Common myeloid progenitor, CD34-positive (primary cell): ENCODE results near the gene POLR1B.

Experiments
- CTCF ChIA-PET: fragments of 350-600 bp; sonication (Branson Sonifier 250); formaldehyde crosslinking; loops from one replicate; lab custom pipeline; 2021; ENCODE audit warnings: antibody characterized with exemption; lab: Charles Lee
- POLR2A ChIA-PET: fragments of 350-600 bp; sonication (Branson Sonifier 250); formaldehyde crosslinking; loops from one replicate; lab custom pipeline; 2021; ENCODE audit warnings: antibody characterized with exemption; lab: Charles Lee
- DNase-seq, 3 donors: peaks; one replicate each; pipeline versions ENCODE4 v3.0.0 to v3.0.0-alpha.2; 2013
- H3K27ac ChIP-seq, 2 experiments: 1 replicate in 1 of 2; 2 replicates in 1 of 2; pipeline ENCODE4 v1.7.0; 2013; ENCODE audit warnings: inconsistent platforms in 2 of 2, low read length in 2 of 2, mild to moderate bottlenecking in 2 of 2, low read depth in 1 of 2, moderate library complexity in 1 of 2; ENCODE audit not compliant: severe bottlenecking in 2 of 2, insufficient read depth in 1 of 2, poor library complexity in 1 of 2
- H3K27me3 ChIP-seq, 5 experiments: replicated peaks in 2 of 5; 1 replicate in 3 of 5; 2 replicates in 2 of 5; pipeline versions ENCODE4 v1.6.1 to v1.7.0; 2013; ENCODE audit warnings: low read length in 4 of 5, mild to moderate bottlenecking in 2 of 5, moderate library complexity in 2 of 5, inconsistent platforms in 1 of 5; ENCODE audit not compliant: insufficient read depth in 5 of 5, control insufficient read depth in 4 of 5
- H3K36me3 ChIP-seq, 4 experiments: 1 replicate in 2 of 4; 2 replicates in 2 of 4; pipeline versions ENCODE4 v1.6.1 to v1.7.0; 2013; ENCODE audit warnings: low read length in 3 of 4, control low read depth in 1 of 4, mild to moderate bottlenecking in 1 of 4; ENCODE audit not compliant: control insufficient read depth in 4 of 4, insufficient read depth in 4 of 4
- H3K4me1 ChIP-seq, 4 experiments: 1 replicate in 3 of 4; 2 replicates in 1 of 4; pipeline versions ENCODE4 v1.6.1 to v1.7.1; 2013; ENCODE audit warnings: low read length in 3 of 4, mild to moderate bottlenecking in 3 of 4, control low read depth in 1 of 4, inconsistent platforms in 1 of 4, moderate library complexity in 1 of 4; ENCODE audit not compliant: control insufficient read depth in 4 of 4, insufficient read depth in 4 of 4; ENCODE audit errors: control extremely low read depth in 1 of 4
- H3K4me3 ChIP-seq, 7 experiments: 1 replicate in 4 of 7; 2 replicates in 3 of 7; pipeline versions ENCODE4 v1.5.1 to v1.7.0; 2013; ENCODE audit warnings: mild to moderate bottlenecking in 7 of 7, low read length in 6 of 7, moderate library complexity in 6 of 7, inconsistent platforms in 2 of 7, low read depth in 2 of 7, control low read depth in 1 of 7; ENCODE audit not compliant: insufficient read depth in 4 of 7, control insufficient read depth in 1 of 7; ENCODE audit errors: extremely low read depth in 1 of 7
- H3K9me3 ChIP-seq, 5 experiments: 1 replicate in 4 of 5; 2 replicates in 1 of 5; pipeline versions ENCODE4 v1.6.1 to v1.7.1; 2013; ENCODE audit warnings: low read length in 4 of 5, mild to moderate bottlenecking in 2 of 5, inconsistent platforms in 1 of 5, low read depth in 1 of 5, moderate library complexity in 1 of 5; ENCODE audit not compliant: control insufficient read depth in 4 of 5, insufficient read depth in 2 of 5; ENCODE audit errors: control extremely low read depth in 1 of 5
- WGBS: methylation state at CpG from one replicate; pipeline ENCODE4 v1.1.5; 2013; ENCODE audit not compliant: insufficient coverage; 5-methylcytosine and 5-hydroxymethylcytosine counted together

The POLR1B gene

GRCh38 chr2:112584134-112584890, 42.0 kb downstream of the POLR1B start, which contains the start of gene CHCHD5:
Gene CHCHD5 (plus strand): TSS chr2:112584609. CDS start chr2:112584648, 39 bp downstream.
- WGBS, result under 1% methylated on average over 43 of the region's 54 CpGs
- Histone ChIP-seq H3K27ac (peak within 1 kb of the TSS; percentile 71 to 87), H3K4me1 (peaks cover 6 to 32% (median 23%) of the 10 kb centered on the region in 4 experiments), H3K9me3 (no peaks in the 10 kb centered on the region), H3K4me3 (peak within 1 kb of the TSS; percentile 32 to 92 (median 84)), H3K36me3 (peaks cover 0 to 27% (median 19%) of the 10 kb centered on the region in 4 experiments), H3K27me3 (no peaks in the 10 kb centered on the region)
- peak; percentile 96 to 99 (median 98) for DNase-seq
- ChIA-PET CTCF (interaction anchor here (0.5 to 2.5 kb wide), 10 partner anchors 10 to 477 kb away, joined by 3 to 18 read pairs (median 4); no protein-coding TSS in a partner anchor), POLR2A (interaction anchor here (0.6 kb wide), 1 partner anchor 18 kb away, joined by 3 read pairs; no protein-coding TSS in a partner anchor)

GRCh38 chr2:112584891-112585250, 42.6 kb downstream of the POLR1B start:
- WGBS, result 67% methylated on average over 3 of the region's 3 CpGs
- Histone ChIP-seq H3K36me3 (peaks cover 0 to 30% (median 19%) of the 10 kb centered on the region in 4 experiments), H3K27me3 (no peaks in the 10 kb centered on the region), H3K4me1 (peaks cover 6 to 32% (median 23%) of the 10 kb centered on the region in 4 experiments), H3K27ac (peak overlapping the region; percentile 71 to 87), H3K9me3 (no peaks in the 10 kb centered on the region), H3K4me3 (peak overlapping the region; percentile 32 to 92 (median 84))
- ChIA-PET CTCF (interaction anchor here (1.0 to 2.5 kb wide), 7 partner anchors 11 to 300 kb away, joined by 3 to 18 read pairs (median 4); no protein-coding TSS in a partner anchor), POLR2A (no interaction called here)
- DNase-seq, result no peak

GRCh38 chr2:112585400-112585799, 43.1 kb downstream of the POLR1B start:
- H3K36me3 ChIP-seq, result peaks cover 0 to 30% (median 21%) of the 10 kb centered on the region in 4 experiments
- H3K4me1 ChIP-seq, result peaks cover 6 to 32% (median 23%) of the 10 kb centered on the region in 4 experiments
- no peaks in the 10 kb centered on the region for H3K9me3 ChIP-seq
- no CpG with 5 or more reads among the region's 3 CpGs for WGBS
- peak overlapping the region in 1 of 2 experiments; percentile 87 for H3K27ac ChIP-seq
- no peak for DNase-seq
- H3K27me3 ChIP-seq, result no peaks in the 10 kb centered on the region
- peak overlapping the region in 5 of 7 experiments; percentile 80 to 92 (median 84) for H3K4me3 ChIP-seq
- CTCF ChIA-PET, result interaction anchor here (1.0 to 2.5 kb wide), 5 partner anchors 13 to 300 kb away, joined by 3 to 18 read pairs (median 5); no protein-coding TSS in a partner anchor
- POLR2A ChIA-PET, result no interaction called here

GRCh38 chr2:112585873-112586464, 43.7 kb downstream of the POLR1B start:
- H3K27me3 ChIP-seq, result no peaks in the 10 kb centered on the region
- 97% methylated on average over 13 of the region's 18 CpGs for WGBS
- H3K9me3 ChIP-seq, result no peaks in the 10 kb centered on the region
- POLR2A ChIA-PET, result no interaction called here
- peaks cover 6 to 32% (median 23%) of the 10 kb centered on the region in 4 experiments for H3K4me1 ChIP-seq
- CTCF ChIA-PET, result interaction anchor here (1.8 to 2.5 kb wide), 4 partner anchors 12 to 141 kb away, joined by 4 to 18 read pairs (median 7); no protein-coding TSS in a partner anchor
- H3K36me3 ChIP-seq, result peaks cover 0 to 30% (median 23%) of the 10 kb centered on the region in 4 experiments
- DNase-seq, result no peak
- H3K27ac ChIP-seq, result peak overlapping the region in 1 of 2 experiments; percentile 87
- H3K4me3 ChIP-seq, result peak overlapping the region in 1 of 7 experiments; percentile 89

GRCh38 chr2:112588611-112589045, 46.4 kb downstream of the POLR1B start:
- peaks cover 0 to 30% (median 23%) of the 10 kb centered on the region in 4 experiments for H3K36me3 ChIP-seq
- no peaks in the 10 kb centered on the region for H3K9me3 ChIP-seq
- CTCF ChIA-PET, result no interaction called here
- no peak overlapping the region for H3K4me3 ChIP-seq
- WGBS, result 87% methylated on average over 5 of the region's 6 CpGs
- POLR2A ChIA-PET, result no interaction called here
- H3K4me1 ChIP-seq, result peaks cover 6 to 22% (median 18%) of the 10 kb centered on the region in 4 experiments
- no peak for DNase-seq
- H3K27me3 ChIP-seq, result no peaks in the 10 kb centered on the region
- no peak overlapping the region for H3K27ac ChIP-seq

GRCh38 chr2:112591413-112591812, 49.1 kb downstream of the POLR1B start:
- POLR2A ChIA-PET, result no interaction called here
- Histone ChIP-seq H3K27ac (no peak overlapping the region), H3K4me3 (no peak overlapping the region), H3K27me3 (no peaks in the 10 kb centered on the region), H3K36me3 (peaks cover 2 to 26% (median 20%) of the 10 kb centered on the region in 4 experiments), H3K9me3 (no peaks in the 10 kb centered on the region), H3K4me1 (no peaks in the 10 kb centered on the region)
- CTCF ChIA-PET, result interaction anchor here (0.6 to 2.4 kb wide), 4 partner anchors 9 to 136 kb away, joined by 3 to 9 read pairs (median 6); no protein-coding TSS in a partner anchor
- WGBS, result 98% methylated on average over 5 of the region's 5 CpGs
- no peak for DNase-seq
